ENCODE measurements around the gene TEX101.
"Not testable (repeated sequence)": the region's sequence is repeated elsewhere in the genome, so short reads cannot be mapped to it uniquely, and the experiment has no call there.

- not testable (repeated sequence) for TF ChIP-seq CTCF, POLR2A, POLR2AphosphoS5 (IDR thresholded peaks at IDR 0.05)
Observed at GRCh38 chr19:43393501-43393900, 21.2 kb upstream of the TEX101 start.

All from breast epithelium (tissue), 3 donors.